NCI-H146 treated with DMSO at 0.1 percent for 48 hours (cell line): Measurements from ENCODE around the gene NEK2.
"Not testable (repeated sequence)": the region's sequence is repeated elsewhere in the genome, so short reads cannot be mapped to it uniquely, and the experiment has no call there.

Experiments used
- DNase-seq: peaks from one replicate; lab custom pipeline; 2025; ENCODE audit not compliant: unreplicated experiment; lab: John Stamatoyannopoulos, UW

Gene NEK2

GRCh38 chr1:211634461-211634860 is 41.0 kb downstream of the NEK2 start:
- DNase-seq, result no peak

- DNase-seq, result no peak
These were observed 41.9 kb downstream of the NEK2 start for GRCh38 chr1:211633524-211633846.

GRCh38 chr1:211632808-211633523 is 42.5 kb downstream of the NEK2 start:
- DNase-seq, result no peak

GRCh38 chr1:211632117-211632807 is 43.2 kb downstream of the NEK2 start:
- DNase-seq, result no peak

- no peak for DNase-seq
These were observed 44.3 kb downstream of the NEK2 start for GRCh38 chr1:211631168-211631567.

GRCh38 chr1:211630236-211631081 is 45.0 kb downstream of the NEK2 start:
- peak; percentile 52 for DNase-seq

- DNase-seq, result no peak
These were observed 47.0 kb downstream of the NEK2 start for GRCh38 chr1:211628417-211628816.

- no peak for DNase-seq
These were observed 48.2 kb downstream of the NEK2 start for GRCh38 chr1:211627259-211627658.

- DNase-seq, result not testable (repeated sequence)
These were observed 49.6 kb downstream of the NEK2 start for GRCh38 chr1:211625866-211626265.

- no peak for DNase-seq
These were observed 50.4 kb downstream of the NEK2 start for GRCh38 chr1:211625040-211625439.

GRCh38 chr1:211623515-211623914 is 51.9 kb downstream of the NEK2 start:
- no peak for DNase-seq

GRCh38 chr1:211621447-211622198 is 53.8 kb downstream of the NEK2 start:
- DNase-seq, result no peak

GRCh38 chr1:211620097-211620496 is 55.3 kb downstream of the NEK2 start:
- no peak for DNase-seq

GRCh38 chr1:211619033-211619996 is 56.1 kb downstream of the NEK2 start:
- DNase-seq, result no peak

GRCh38 chr1:211616965-211617297 is 58.5 kb downstream of the NEK2 start:
- no peak for DNase-seq

GRCh38 chr1:211616231-211616964 is 59.0 kb downstream of the NEK2 start:
- DNase-seq, result no peak

GRCh38 chr1:211614615-211615014 is 60.8 kb downstream of the NEK2 start:
- no peak for DNase-seq

- no peak for DNase-seq
These were observed 61.5 kb downstream of the NEK2 start for GRCh38 chr1:211613951-211614350.

- DNase-seq, result no peak
These were observed 62.1 kb downstream of the NEK2 start for GRCh38 chr1:211613108-211613947.
